PFSK-1 (cell line): Measurements from ENCODE around the gene PDZD2.

Experiments used
- POLR2AphosphoS5 ChIP-seq: IDR thresholded peaks from 2 replicates; pipeline ENCODE4 v1.6.1; 2012; ENCODE audit warnings: low read depth, mild to moderate bottlenecking, control low read depth, low read length, moderate library complexity
- SIN3A ChIP-seq: IDR thresholded peaks from 2 replicates; pipeline ENCODE4 v1.6.1; 2012; ENCODE audit warnings: mild to moderate bottlenecking, low read length, moderate library complexity, borderline replicate concordance; ENCODE audit not compliant: insufficient read depth
- TAF1 ChIP-seq: IDR thresholded peaks from 2 replicates; pipeline ENCODE4 v1.6.1; 2012; ENCODE audit warnings: low read length, control low read depth, borderline replicate concordance; ENCODE audit not compliant: insufficient read depth
- TF ChIP-seq, protein P1 (sequence below), 2 experiments: IDR thresholded peaks; 2 replicates each; pipeline versions ENCODE4 v1.6.1 to v1.8.0; 2011 to 2012; ENCODE audit warnings: low read depth in 2 of 2, low read length in 2 of 2, control low read depth in 1 of 2, inconsistent platforms in 1 of 2, mild to moderate bottlenecking in 1 of 2, moderate library complexity in 1 of 2; ENCODE audit not compliant: insufficient read depth in 1 of 2

DNA sequence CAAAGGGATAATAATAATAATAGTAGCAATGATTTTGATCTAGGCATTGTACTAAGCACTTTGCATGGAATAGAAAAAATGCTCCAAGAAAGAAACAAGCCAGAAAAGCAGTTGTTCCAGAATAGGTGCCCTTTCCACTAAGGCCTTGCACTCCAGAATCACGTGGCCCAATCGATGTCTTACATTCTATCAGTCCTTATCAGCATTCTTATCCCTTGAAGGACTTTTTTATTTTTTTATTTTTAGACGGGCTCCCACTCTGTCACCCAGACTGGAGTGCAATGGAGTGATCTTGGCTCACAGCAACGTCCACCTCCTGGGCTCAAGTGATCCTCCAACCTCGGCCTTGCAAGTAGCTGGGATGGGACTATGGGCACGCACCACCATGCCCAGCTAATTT is 36.5 kb downstream of the PDZD2 start:
- no peak for TF ChIP-seq SIN3A
- TF ChIP-seq POLR2AphosphoS5: no peak
- TF ChIP-seq TAF1: no peak
- TF ChIP-seq, protein P1, sequence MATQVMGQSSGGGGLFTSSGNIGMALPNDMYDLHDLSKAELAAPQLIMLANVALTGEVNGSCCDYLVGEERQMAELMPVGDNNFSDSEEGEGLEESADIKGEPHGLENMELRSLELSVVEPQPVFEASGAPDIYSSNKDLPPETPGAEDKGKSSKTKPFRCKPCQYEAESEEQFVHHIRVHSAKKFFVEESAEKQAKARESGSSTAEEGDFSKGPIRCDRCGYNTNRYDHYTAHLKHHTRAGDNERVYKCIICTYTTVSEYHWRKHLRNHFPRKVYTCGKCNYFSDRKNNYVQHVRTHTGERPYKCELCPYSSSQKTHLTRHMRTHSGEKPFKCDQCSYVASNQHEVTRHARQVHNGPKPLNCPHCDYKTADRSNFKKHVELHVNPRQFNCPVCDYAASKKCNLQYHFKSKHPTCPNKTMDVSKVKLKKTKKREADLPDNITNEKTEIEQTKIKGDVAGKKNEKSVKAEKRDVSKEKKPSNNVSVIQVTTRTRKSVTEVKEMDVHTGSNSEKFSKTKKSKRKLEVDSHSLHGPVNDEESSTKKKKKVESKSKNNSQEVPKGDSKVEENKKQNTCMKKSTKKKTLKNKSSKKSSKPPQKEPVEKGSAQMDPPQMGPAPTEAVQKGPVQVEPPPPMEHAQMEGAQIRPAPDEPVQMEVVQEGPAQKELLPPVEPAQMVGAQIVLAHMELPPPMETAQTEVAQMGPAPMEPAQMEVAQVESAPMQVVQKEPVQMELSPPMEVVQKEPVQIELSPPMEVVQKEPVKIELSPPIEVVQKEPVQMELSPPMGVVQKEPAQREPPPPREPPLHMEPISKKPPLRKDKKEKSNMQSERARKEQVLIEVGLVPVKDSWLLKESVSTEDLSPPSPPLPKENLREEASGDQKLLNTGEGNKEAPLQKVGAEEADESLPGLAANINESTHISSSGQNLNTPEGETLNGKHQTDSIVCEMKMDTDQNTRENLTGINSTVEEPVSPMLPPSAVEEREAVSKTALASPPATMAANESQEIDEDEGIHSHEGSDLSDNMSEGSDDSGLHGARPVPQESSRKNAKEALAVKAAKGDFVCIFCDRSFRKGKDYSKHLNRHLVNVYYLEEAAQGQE (IDR thresholded peaks at IDR 0.05; ENCODE audit: insufficient read depth in 1 of 2, low read depth in 2 of 2, low read length in 2 of 2): no peak
